ENCODE data around the gene FYN. TPM values are rescaled to one million over a fixed set of nuclear protein-coding genes. Genes with fewer than 3 reads are reported as not detected.

The FYN gene
- total and polyA plus RNA-seq, 2 experiments from 2014 or later: 95.7 to 104 TPM

DNA sequence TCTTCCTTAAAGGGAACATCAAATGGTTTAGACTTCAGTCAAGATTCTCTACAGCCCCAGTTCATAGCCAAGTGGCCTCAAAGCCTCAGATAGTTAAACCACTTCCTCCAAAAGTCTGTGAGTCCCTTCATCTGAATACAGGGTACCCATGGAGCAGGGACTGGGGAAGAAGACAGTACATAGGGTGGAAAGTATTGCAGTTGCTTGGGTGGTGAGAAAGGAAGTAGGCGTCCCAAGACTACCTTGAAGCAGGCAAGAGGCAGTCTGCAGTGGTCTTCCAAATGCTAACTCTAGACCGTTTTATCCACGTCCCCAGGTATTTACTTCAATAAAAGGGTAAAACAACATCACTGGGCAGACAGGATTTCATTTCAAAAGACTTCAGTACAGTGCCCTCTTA is 2.0 kb downstream of the FYN start:
- peaks cover 20% of the 10 kb centered on the region for H3K4me1 ChIP-seq (ENCODE audit: low read depth)
- peaks cover 21% of the 10 kb centered on the region for H3K27me3 ChIP-seq
- TF ChIP-seq, protein P1, sequence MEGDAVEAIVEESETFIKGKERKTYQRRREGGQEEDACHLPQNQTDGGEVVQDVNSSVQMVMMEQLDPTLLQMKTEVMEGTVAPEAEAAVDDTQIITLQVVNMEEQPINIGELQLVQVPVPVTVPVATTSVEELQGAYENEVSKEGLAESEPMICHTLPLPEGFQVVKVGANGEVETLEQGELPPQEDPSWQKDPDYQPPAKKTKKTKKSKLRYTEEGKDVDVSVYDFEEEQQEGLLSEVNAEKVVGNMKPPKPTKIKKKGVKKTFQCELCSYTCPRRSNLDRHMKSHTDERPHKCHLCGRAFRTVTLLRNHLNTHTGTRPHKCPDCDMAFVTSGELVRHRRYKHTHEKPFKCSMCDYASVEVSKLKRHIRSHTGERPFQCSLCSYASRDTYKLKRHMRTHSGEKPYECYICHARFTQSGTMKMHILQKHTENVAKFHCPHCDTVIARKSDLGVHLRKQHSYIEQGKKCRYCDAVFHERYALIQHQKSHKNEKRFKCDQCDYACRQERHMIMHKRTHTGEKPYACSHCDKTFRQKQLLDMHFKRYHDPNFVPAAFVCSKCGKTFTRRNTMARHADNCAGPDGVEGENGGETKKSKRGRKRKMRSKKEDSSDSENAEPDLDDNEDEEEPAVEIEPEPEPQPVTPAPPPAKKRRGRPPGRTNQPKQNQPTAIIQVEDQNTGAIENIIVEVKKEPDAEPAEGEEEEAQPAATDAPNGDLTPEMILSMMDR (IDR thresholded peaks at IDR 0.05; ENCODE audit: low read depth, low read length): no peak
- DNase-seq (ENCODE audit: low read depth in 1 of 2, low spot score in 1 of 2): no peak
- no peaks in the 10 kb centered on the region for H3K9me3 ChIP-seq (ENCODE audit: low read depth)
- H3K27ac ChIP-seq: peak overlapping the region; percentile 30
- H3K36me3 ChIP-seq: no peaks in the 10 kb centered on the region
- peak overlapping the region; percentile 96 for H3K4me3 ChIP-seq

DNA sequence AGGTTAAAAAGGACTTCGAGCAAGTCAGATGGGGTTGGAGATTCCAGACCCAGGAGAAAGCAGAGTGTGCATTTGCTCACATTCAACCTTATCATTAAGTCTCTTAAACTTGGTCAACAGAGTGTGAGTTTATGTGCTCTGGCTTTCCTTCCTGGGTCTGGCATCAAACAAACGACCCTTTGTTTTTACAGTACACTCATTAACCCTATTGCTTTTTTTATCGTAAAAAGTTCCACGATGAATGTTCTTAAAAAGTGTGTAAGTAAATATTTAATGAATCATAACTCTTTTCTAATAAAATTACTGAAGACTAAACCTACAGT is 2.5 kb downstream of the FYN start:
- no peak for DNase-seq (ENCODE audit: low read depth in 1 of 2, low spot score in 1 of 2)
- no peak overlapping the region for H3K27ac ChIP-seq
- no peaks in the 10 kb centered on the region for H3K9me3 ChIP-seq (ENCODE audit: low read depth)
- no peak overlapping the region for H3K4me3 ChIP-seq
- TF ChIP-seq, protein P1 (IDR thresholded peaks at IDR 0.05; ENCODE audit: low read depth, low read length): no peak
- H3K4me1 ChIP-seq (ENCODE audit: low read depth): peaks cover 20% of the 10 kb centered on the region
- no peaks in the 10 kb centered on the region for H3K36me3 ChIP-seq
- peaks cover 16% of the 10 kb centered on the region for H3K27me3 ChIP-seq

DNA sequence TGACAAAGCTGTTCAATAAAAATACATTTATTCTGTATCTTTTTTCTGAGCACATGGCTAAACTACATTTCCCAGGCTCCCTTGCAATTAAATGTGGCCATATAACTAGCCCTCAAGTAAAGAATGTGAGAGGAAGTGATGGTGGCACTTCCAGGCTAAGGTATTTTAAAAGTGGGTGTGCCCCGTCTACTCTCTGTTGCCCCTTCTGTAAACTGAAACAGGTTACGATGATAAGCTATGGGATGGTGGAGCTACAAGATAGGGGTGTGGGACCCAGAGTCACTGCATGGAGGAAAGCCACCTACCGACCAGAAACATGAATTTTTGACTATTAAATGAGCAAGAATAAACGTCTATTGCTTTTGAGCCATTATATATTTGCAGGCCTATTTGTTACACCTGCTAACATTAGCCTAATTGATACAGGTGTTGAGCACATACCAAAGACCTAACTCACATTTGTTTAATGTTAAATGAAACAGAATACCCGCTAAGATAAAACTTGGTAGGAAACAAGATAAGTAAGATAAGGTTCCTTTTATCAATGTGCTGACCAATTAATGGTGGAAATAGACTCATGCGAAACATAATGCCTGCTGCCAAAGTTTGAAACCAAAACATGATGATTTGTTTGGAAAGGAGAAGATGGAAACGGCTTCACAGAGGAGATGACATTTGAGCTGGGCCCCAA is 3.1 kb downstream of the FYN start:
- H3K36me3 ChIP-seq: no peaks in the 10 kb centered on the region
- no peaks in the 10 kb centered on the region for H3K9me3 ChIP-seq (ENCODE audit: low read depth)
- H3K4me1 ChIP-seq (ENCODE audit: low read depth): peaks cover 20% of the 10 kb centered on the region
- H3K27me3 ChIP-seq: peaks cover 11% of the 10 kb centered on the region
- H3K27ac ChIP-seq: no peak overlapping the region
- no peak overlapping the region for H3K4me3 ChIP-seq
- TF ChIP-seq, protein P1 (IDR thresholded peaks at IDR 0.05; ENCODE audit: low read depth, low read length): no peak
- no peak for DNase-seq (ENCODE audit: low read depth in 1 of 2, low spot score in 1 of 2)

DNA sequence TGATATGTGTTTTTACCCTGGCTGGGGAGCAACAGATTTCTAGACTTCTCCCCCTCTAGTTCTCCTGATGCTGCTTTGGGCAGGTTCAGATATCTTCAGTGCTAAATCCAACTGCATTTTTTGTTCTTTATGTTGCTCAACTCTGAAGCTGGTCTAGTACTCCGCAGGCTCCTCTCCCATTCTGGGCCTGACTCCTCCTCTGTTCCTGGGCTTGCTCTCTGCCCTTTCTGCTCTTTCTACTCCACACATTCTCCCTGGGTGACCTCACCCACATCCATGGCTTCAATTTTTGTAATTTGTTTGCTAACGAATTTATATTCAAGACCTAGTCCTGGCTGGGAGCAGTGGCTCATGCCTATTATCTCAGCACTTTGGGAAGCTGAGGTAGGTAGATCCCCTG is 6.4 kb downstream of the FYN start:
- Histone ChIP-seq H3K4me3 (no peak overlapping the region), H3K36me3 (no peaks in the 10 kb centered on the region), H3K27me3 (no peaks in the 10 kb centered on the region), H3K9me3 (ENCODE audit: low read depth) (no peaks in the 10 kb centered on the region), H3K4me1 (ENCODE audit: low read depth) (peaks cover 17% of the 10 kb centered on the region), H3K27ac (no peak overlapping the region)
- TF ChIP-seq, protein P1 (IDR thresholded peaks at IDR 0.05; ENCODE audit: low read depth, low read length): no peak
- no peak for DNase-seq (ENCODE audit: low read depth in 1 of 2, low spot score in 1 of 2)

DNA sequence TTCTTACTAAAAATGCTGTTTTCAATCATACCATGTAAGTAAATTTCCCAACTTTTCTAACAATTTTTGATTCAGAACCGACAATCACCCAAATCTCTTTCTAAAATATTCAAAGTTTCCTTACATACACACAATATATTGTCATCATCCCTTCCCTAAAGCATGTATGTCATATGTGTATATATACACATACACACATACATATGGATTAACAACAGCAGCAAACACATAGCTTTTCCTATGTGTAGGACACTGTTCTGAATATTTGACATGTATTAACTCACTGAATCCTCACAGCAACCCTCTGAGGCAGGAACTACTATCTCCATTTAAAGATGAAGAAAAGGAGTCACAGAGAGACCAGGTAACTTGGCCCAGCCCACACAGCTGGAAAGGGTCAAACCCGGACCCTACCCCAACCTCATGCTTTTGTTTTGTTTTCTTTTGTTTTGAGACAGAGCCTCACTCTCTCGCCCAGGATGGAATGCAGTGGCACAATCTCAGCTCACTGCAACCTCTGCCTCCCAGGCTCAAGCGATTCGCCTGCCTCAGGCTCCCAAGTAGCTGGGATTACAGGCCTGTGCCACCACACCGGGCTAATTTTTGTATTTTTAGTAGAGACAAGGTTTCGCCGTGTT is 7.2 kb downstream of the FYN start:
- Histone ChIP-seq H3K27ac (no peak overlapping the region), H3K36me3 (no peaks in the 10 kb centered on the region), H3K4me1 (ENCODE audit: low read depth) (peaks cover 9% of the 10 kb centered on the region), H3K9me3 (ENCODE audit: low read depth) (no peaks in the 10 kb centered on the region), H3K27me3 (no peaks in the 10 kb centered on the region), H3K4me3 (no peak overlapping the region)
- DNase-seq (ENCODE audit: low read depth in 1 of 2, low spot score in 1 of 2): no peak
- TF ChIP-seq, protein P1 (IDR thresholded peaks at IDR 0.05; ENCODE audit: low read depth, low read length): no peak

All from cardiac muscle cell (in vitro differentiated cells and primary cell).